Caki2 (cell line): Measurements from ENCODE around the gene TM7SF2. TPM values are rescaled to one million over a fixed set of nuclear protein-coding genes. Genes with fewer than 3 reads are reported as not detected.
A peak's percentile ranks its signal among the peaks of the same experiment; 100 is the strongest.
"Not testable (repeated sequence)": the region's sequence is repeated elsewhere in the genome, so short reads cannot be mapped to it uniquely, and the experiment has no call there.

Source experiments
- DNase-seq: peaks from one replicate; pipeline ENCODE4 v3.0.0-alpha.2; 2015; ENCODE audit warnings: low read depth
- in situ Hi-C: cut with HindIII; loops from 2 replicates; pipeline ENCODE4 v1.10.0; 2016; ENCODE audit warnings: low sequenced_read_pairs, low pct_unique_long_range_greater_than_20kb, mixed read lengths
- total RNA-seq: library from RNA; depleted of rRNA; stranded (reverse); fragments of >200 nt; shearing (Covaris generic); gene quantifications from 2 replicates; pipeline ENCODE4 v1.2.3, GENCODE V29; 2014; ENCODE audit warnings: low replicate concordance

The TM7SF2 gene
- total RNA-seq, 1 experiment from 2014 or later = 19.1 TPM

DNA sequence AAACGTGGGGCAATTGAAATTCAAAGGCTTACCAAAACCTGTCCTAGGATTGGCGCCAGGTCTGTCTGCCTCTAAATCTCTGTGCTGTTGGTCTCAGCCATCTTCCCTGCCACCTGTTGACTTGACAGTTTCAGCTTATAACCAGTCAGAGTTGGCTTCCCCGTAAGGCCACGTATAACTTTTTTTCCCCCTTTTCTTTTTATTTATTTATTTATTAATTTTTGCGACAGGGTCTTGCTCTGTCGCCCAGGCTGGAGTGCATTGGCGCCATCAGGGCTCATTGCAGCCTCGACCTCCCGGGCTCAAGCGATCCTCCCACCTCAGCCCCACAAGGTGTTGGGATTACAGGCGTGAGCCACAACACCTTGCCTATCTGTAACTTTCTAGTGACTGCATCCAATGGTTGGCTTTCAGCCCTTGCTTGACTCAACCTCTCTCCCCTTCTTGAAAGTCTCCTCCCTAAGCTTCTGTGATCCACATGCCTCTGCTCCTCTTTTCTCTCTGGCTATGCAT lies 24.0 kb downstream of the TM7SF2 start:
- DNase-seq = no peak
- in situ Hi-C loops = no loop called here

DNA sequence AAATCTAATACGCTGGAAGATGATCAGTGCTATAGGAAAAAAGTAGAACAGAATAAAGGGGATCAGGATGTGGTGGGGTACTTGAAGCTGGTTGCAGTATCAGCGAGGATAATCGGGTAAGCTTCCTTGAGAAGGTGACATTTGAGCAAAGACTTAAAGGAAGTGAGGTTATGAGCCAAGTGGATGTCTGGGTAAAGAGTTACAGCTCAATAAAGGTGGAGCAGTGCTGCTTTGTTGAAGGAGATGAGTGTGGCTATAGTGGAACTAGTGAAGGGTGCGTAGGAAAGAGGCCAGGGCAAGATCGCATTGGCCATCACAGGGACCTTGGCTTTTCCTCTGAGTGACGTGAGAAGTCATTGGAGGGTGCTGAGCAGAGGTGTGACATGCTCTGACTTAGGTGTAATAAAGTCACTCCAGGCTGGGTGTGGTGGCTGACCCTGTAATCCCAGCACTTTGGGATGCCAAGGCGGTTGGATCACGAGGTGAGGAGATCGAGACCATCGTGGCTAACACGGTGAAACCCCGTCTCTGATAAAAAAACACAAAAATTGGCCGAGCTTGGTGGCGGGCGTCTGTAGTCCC lies 24.9 kb downstream of the TM7SF2 start:
- no peak for DNase-seq
- in situ Hi-C loops = no loop called here

DNA sequence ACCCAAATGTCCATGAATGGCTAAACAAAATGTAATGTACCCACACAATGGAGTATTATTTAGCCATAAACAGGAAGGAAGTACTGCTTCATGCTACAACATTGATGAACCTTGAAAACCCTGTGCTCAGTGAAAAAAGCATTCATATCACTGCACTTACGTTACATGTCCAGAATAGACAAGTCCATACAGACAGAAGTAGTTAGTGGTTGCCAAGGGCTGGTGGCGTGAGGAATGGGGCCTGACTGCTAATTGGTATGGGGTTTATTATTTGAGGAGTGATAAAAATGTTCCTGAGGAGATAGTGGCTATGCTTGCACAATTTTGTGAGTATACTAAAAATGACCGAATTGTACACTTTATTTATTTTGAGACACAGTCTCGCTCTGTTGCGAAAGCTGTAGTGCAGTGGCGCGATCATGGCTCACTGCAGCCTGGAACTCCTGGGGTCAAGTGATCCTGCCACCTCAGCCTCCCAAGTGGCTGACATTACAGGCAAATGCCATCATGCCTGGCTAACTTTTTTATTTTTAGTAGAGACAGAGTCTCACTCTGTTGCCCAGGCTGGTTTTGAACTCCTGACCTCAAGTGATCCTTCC lies 30.3 kb downstream of the TM7SF2 start:
- no peak for DNase-seq
- in situ Hi-C loops = no loop called here

DNA sequence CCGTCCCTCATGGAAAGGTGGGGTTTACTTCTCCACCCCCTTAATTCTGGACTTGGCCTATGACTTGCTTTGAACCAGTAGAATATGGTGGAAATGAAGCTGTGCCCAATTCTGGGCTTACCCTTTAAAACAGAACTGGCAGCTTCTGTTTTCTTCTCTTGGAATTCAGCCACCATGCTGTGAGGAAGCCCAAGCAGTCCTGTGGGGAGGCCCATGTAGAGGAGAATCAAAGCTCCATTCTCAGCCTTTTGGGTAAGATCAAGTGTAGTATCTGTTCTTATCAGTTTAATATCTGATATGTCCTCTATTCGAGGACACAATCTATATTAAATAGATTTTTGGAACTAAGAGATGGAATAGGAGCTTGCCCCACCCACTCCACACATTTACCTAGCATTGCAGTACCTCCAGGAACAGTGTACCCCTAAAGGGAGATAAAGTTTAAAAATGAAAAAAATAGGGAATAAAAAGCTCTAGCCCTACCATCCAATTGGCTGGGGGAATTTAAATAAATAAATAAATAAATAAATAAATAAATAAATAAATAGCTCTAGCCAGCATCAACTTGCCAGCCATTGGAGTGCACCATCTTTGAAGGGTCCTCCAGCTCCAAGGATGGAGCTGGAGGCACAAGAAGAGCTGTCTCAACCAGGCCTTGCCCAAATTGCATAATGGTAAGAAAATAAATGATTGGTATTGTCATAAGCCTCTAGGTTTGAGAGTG lies 35.8 kb downstream of the TM7SF2 start:
- in situ Hi-C loops = no loop called here

DNA sequence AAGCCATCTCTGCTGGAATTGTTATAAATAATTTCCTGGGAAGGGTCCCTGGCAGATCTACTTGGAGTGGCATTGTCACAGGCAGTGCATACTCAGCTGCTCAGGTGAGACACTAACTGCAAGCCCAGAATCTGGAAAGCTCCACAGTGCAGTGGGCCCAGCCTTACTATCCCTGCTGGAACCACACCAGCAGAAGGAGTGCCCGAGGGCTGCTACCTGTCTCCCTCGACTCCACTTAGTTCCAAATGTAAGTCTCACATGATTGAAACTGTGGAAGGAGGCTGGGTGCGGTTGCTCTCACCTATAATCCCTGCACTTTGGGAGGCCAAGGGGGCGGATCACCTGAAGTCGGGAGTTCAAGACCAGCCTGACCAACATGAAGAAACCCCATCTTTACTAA lies 37.0 kb downstream of the TM7SF2 start:
- no peak for DNase-seq
- in situ Hi-C loops = no loop called here

More for the DNA sequence above, 35.8 kb downstream of the TM7SF2 start:
- DNase-seq = no peak

DNA sequence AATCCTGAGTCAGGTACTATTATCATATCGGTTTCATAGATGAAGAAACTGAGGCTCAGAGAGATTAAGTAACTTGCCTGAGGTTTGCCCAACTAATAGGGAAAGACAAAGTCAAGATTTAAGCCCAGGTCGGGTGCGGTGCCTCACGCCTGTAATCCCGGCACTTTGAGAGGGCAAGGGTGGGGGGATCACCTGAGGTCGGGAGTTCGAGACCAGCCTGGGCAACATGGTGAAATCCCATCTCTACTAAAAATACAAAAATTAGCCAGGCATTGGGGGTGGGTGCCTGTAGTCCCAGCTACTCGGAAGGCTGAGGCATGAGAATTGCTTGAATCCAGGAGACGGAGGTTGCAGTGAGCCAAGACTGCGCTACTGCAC lies 38.4 kb downstream of the TM7SF2 start:
- DNase-seq, in situ Hi-C loops: not testable (repeated sequence)

DNA sequence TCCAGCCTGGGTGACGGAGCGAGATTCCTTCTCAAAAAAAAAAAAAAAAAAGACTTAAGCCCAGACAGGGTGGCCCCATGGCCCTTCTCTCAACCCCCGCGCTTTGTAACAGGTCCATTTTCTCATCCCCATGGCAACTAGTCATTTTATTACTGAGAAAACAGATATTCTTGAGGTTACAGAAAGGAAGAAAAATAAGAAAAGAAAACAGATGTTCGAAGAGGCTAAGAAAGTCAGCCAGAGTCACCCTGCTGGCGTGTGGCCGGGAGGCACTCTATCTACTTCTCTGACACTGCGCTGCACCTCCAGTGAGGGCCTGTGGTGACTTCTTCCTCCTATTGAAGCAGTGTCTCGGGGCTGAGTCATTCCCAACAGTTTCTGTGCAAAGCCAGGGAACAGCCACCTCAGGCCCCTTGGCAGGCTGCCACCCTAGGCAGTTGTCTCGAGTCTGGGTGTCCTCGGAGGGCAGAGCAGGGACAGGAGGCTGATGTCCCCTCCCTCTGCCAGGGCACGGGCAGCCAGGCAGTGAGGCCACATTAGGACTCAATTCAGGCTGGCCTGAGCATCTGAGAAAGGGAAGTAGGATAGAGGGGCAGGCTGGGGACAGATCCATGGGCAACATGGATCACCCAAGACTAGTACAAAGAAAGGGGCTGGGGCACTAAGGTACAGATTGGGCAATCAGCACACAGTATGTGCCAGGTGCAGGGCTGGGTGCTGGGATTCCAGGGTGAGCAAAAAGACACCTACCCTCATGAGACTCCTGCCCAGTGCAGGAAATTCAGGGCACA lies 39.0 kb downstream of the TM7SF2 start:
- DNase-seq = peak; percentile 94
- in situ Hi-C loops = no loop called here

DNA sequence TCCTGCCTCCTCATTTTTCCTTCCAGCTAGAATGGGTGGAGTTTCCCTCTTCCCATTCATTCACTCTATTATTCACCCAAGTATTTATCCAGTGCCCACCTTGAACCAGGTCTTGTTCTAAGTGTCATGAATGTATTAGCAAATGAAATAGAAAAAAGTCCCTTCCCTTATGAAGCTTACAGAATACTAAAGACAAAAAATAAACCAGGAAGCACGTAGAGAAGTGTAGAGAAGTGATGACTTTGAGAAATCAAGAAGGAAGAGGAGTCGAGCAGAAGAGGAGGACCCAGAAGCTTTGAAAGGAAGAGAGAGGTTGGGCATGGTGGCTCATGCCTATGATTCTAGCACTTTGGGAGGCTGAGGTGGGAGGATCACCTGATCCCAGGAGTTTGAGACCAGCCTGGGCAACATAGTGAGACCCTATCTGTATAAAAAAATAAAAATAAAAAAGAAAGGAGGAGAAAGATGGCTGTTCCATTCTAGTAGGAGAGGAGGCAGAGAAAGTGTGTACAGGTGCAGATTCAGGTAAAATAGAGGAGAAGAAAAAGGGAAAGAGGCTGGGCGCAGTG lies 39.7 kb downstream of the TM7SF2 start:
- no peak for DNase-seq

DNA sequence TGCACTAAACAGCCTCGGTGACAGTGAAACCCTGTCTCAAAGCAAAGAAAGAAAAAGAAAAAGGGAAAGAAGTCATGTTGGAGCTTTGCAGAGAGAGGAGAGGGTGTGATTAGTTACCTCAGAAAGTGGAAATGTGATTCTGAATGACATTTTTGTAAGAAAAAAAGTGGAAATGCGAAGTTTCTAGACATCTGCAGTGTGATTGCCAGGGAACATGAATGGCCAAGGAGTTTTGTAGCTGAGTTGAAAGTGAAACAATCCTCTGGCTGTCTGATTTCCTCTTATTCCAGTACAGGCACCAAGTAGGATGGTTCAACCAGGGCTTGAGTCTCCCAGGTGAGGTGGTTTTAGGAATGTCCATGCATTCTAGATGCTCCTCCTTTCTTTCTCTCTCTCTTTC lies 40.5 kb downstream of the TM7SF2 start:
- in situ Hi-C loops = no loop called here
- no peak for DNase-seq

More for the DNA sequence above, 39.7 kb downstream of the TM7SF2 start:
- in situ Hi-C loops = no loop called here

DNA sequence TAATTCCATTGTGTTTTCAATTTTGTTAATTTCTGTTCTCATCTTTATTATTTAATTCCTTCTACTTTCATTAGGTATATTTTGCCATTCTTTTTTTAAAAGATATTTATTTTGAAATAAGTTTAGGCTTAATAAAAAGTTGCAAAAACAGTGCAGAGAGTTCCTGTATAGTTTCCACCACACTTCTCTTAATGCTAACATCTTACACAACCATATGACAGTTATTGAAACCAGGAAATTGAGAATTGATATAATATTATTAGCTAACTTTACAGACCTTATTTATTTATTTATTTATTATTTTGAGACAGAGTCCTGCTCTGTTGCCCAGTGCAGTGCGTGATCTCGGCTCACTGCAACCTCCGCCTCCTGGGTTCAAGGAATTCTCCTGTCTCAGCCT lies 44.6 kb downstream of the TM7SF2 start:
- in situ Hi-C loops = no loop called here
- no peak for DNase-seq

DNA sequence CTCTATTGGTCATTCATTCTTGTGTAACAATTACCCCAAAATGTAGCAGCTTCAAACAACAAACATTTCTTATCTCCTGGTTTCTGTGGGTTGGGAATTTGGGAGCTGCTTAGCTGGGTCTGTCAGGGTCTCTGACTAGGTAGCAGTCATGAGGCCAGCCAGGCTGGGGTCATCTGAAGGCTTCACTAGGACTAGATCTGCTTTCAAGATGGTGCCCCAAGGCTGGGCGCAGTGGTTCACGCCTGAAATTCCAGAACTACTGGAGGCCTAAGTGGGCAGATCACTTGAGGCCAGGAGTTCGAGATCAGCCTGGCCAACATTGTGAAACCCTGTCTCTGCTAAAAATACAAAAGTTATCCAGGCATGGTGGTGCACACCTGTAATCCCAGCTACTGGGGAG lies 45.3 kb downstream of the TM7SF2 start:
- no peak for DNase-seq
- in situ Hi-C loops = no loop called here

DNA sequence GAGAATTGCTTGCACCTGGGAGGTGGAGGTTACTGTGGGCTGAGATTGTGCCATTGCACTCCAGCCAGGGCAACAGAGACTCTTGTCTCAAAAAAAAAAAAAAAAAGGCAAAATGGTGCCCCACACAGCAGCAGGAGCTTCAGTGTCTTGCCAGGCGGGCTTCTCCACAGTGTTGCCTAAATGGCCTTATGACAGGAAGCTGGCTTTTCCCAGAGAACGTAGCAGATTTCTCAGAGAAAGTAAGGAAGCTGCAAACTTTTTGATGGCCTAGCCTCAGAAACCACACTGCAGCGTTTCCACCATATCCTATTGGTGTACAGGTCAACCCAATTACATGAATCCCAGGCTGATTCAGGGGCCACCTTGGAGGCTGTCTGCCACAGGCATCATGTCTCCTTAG lies 45.7 kb downstream of the TM7SF2 start:
- no peak for DNase-seq
- in situ Hi-C loops = no loop called here

DNA sequence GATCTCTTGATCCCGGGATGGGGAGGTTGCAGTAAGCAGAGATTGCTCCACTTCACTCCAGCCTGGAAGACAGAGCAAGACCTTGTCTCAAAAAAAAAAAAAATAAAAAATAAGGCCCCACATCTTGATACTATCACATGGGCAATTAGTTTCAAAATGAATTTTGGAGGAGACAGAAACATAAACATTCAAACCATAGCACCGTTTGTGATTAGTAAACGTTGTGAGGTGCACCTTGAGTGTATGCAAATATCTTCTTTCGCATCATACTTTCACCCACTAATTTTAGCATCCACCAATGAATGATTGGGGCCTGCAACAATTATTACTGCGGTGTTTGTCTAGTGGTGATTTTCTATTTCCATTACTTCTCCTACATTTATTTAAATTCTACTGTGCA lies 47.3 kb downstream of the TM7SF2 start:
- DNase-seq = no peak
- in situ Hi-C loops = no loop called here

DNA sequence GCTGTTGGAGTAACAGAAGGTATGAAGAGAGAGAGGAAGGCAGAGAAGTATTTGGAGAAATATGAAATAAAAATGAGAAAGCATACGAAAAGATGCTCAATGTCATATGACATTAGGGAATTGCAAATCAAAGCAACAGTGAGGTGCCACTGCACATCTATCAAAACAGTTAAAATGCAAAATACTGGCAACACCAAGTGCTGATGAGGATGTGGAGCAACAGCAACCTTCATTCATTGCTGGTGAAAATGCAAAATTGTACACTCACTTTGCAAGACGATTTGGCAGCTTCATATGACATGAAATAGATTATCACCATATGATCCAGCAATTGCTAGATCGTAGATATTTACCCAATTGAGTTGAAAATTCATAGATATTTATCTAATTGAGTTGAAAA lies 49.0 kb downstream of the TM7SF2 start:
- no peak for DNase-seq

DNA sequence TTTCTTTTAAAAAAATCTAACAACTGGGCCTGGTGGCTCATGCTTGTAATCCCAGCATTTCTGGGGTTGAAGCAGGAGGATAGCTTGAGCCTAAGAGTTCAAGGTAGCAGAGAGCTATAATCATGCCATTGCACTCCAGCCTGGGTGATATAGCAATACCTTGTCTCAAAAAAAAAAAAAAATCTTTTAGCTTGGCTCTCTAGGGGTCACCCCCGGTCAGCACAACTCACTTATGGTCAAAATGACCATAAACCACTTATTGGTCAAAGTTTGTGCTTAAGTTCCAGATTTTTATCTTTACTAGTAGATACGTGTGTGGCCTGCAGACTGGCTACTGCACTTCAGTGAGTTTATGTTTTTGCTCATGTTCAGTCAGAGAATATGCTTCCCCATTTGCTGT lies 52.0 kb downstream of the TM7SF2 start:
- in situ Hi-C loops = no loop called here
- no peak for DNase-seq

More for the DNA sequence above, 49.0 kb downstream of the TM7SF2 start:
- in situ Hi-C loops = no loop called here
